Activated CD8-positive, alpha-beta memory T cell treated with anti-CD3 and anti-CD28 coated beads, Interleukin-2, amount 50 U/mL, for 24 hours (primary cell): ENCODE measurements around the gene BAX.

ENCODE experiments used
- DNase-seq: peaks from one replicate; pipeline ENCODE4 v3.0.0-alpha.2; 2020; ENCODE audit errors: extremely low read depth

The BAX gene

DNA sequence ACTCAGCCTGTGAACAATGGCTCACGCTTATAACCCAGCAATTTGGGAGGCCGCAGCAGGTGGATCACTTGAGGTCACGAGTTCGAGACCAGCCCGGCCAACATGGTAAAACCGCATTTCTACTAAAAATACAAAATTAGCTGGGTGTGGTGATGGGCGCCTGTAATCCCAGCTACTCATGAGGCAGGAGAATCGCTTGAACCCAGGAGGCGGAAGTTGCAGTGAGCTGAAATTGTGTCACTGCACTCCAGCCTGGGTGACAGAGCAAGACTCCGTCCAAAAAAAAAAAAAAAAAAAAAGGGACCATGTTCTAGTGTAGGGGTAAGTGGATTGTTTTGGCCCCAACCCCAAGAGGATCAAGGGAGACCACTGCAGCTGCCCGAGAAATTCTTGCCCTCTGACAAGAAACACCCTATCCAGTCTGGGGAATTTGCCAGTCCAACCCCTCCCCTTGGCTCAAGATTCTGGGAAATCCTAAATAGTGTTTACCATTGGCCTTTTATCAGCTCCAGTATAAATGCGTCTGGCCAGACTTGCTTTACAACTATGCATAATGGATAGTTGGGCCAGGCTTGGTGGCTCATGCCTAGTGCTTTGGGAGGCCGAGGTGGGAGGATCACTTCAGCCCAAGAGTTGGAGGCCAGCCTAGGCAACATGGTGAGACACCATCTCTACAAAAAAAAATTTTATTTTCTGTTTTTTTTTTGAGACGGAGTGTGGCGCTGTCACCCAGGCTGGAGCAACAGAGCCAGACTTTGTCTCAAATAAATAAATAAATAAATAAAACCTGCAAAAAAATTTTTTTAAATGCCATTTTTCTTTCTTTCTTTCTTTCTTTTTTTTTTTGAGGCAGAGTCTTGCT lies 26.3 kb upstream of the BAX start:
- DNase-seq = no peak

DNA sequence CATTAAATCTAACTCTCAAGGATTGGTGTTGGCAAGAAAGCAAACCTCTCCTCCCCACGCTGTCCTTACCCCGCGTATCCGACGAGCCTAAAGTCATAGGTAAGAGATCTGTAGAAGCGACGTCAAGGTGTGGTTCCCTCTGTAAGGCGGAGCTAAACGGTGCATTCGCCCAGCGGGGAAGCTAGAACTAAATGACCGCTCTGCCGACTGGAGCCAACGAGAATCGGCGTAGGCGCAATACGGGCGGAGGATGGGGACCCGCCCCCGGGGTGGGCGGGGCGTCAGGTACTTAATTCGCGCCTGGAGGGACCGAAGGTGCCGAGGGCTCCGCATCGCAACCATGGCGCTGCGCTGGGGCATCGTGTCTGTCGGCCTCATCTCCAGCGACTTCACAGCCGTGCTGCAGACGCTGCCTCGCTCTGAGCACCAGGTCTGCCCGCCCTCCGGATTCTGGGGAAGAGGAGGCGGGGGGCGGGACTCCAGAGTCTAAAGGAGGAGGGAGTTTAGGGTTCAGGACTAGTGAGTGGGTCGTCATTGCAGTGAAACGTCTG lies 21.2 kb upstream of the BAX start, which contains the start of gene DHDH:
Gene DHDH (plus strand): TSS at position 318 of the 551 bp plus-strand sequence. CDS start 23 bp downstream, at position 341.
- peak; percentile 39 for DNase-seq

DNA sequence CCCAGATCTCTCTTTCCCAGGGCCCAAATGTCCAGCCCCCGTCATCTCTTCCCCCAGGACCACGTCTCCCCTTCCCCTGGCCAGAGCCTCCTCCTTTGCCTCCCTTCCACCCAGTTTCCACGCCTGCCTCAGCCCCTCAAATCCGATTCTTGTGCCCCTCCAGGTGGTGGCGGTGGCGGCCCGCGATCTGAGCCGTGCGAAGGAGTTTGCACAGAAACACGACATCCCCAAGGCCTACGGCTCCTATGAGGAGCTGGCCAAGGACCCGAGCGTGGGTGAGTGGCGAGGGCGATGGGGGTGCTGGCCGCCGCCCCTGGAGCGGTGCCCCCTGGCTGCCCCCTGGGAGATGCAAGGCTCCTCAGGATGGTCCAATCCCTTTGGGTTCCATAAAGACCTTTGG lies 19.8 kb upstream of the BAX start:
- DNase-seq = no peak

DNA sequence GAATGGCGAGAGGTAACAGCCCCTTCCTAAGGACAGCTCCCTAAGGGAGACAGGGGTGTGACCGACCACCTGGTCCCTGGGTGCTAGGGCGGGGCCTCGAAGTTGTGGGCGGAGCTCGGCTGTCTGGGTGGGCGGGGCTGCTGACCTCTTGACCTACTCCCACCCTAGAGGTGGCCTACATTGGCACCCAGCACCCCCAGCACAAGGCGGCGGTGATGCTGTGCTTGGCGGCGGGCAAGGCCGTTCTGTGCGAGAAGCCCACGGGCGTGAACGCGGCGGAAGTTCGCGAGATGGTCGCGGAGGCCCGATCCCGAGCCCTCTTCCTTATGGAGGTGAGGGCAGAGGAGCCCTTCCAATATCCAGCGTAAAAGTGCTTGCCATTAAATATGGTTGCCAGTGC lies 18.8 kb upstream of the BAX start:
- no peak for DNase-seq

DNA sequence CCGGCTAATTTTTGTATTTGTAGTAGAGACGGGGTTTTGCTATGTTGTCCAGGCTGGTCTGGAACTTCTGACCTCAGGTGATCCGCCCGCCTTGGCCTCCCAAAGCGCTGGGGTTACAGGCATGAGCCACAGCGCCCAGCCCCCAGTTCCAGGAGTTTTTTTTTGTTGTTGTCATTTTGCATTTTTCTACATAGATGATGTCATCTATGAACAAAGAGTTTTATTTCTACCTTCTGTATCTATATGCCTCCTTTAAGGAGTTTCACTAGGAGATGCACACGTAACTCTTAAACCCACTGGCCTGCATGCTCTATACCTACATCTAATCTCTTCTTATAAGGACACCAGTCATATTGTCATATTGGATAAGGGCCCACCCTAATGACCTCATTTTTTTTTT lies 16.4 kb upstream of the BAX start:
- no peak for DNase-seq

DNA sequence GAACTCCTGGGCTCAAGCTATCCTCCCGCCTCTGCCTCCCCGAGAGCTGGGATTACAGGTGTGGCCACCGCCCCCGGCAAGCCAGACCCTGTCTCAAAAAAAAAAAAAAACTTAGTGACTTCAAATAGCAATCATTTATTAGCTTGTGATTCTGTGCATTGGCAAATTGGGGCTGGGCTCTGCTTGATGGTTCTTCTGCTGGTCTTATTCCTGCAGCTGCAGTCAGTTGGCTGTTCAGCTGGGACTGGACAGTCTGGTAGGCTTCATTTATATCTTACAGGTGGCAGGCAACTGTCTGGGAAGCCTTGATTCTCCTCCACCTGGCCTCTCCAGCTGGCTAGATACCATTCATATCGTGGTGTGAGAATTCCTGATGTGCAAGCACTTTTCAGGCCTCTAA lies 13.8 kb upstream of the BAX start:
- no peak for DNase-seq

DNA sequence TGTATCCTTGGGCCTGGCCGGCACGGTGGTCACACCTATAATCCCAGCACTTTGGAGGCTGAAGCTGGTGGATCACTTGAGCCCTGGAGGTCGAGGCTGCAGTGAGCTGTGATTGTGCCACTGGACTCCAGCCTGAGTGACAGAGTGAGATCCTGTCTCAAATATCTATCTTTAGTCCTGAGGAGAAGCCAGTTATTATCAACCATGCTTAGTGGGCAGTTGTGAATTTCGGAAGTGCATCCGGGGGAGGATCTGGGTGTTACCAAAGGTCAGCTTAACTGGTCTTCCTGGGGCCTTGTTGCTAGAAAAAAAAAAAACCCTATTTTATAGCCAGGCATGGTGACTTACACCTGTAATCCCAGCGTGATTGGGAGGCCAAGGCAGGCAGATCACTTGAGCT lies 11.6 kb upstream of the BAX start:
- DNase-seq = no peak

DNA sequence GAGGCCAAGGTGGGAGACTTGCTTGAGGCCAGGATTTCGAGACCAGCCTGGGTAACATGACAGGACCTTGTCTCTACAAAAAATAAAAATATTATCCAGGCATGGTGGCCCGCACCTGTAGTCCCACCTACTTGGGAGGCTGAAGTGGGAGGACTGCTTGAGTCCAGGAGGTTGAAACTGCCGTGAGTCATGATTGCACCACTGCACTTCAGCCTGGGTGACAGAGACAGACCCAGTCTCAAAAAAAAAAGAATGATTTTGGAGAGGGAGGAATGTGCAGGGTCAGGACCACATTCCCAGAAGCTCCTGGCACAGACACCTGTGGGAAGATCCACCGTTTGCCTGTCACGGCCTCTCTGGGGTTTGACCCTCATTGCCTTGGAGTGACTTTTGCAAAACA lies 9.3 kb upstream of the BAX start:
- DNase-seq = no peak

DNA sequence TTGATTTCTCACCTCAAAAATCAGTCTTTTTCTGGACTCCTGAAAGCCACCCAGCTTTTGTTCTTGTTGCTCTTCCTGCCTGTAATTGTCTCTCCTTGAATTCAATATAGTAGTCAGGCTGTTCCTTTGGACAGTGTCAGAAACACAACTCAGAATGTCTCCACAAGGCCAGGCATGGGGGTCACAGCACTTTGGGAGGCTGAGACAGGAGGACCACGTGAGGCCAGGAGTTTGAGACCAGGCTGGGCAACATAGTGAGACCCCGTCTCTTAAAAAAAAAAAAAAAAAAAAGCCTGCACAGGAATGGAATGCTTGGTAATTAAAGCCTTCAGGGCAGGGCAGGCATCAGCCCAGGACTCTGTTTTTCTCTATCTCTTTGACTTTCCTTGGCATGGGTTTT lies 8.9 kb upstream of the BAX start:
- no peak for DNase-seq

DNA sequence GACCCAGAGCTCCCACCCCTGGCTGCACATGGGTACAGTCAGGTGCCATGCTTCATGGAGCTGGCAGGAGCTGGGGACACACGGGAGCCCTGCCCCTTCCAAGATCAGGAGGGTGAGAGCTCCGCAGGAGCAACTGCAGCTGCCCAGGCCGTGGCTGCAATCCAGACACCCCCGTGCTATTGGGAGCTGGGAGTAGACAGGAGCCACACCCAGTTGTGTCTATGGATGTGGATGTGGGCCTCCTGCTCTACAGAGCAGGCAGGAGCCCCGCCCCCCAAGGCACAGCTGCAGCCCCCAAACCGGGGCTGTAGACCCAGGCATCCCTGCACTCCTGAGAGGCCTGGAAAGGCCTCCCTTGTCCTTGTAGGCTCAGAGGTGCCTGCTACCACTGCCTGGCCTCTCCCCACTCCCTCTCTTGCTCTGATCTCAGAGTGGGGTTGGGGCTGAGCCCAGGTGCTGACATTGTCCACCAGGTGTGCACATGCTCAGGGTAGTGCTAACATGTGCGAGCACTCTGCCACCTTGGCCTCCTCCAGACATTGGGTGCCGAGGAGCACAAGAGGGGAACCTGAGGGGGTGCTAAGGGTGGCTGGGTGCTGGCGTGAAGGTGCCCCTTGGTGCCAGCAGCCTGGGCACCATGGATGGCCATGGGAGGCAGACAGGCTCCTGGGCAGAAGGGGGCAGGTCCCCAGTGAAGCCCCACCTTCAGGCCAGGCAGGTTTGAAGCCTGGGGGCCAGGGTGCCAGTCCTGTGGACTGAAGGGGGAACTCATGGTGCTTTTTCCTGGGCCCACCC lies 8.0 kb upstream of the BAX start:
- DNase-seq = no peak

DNA sequence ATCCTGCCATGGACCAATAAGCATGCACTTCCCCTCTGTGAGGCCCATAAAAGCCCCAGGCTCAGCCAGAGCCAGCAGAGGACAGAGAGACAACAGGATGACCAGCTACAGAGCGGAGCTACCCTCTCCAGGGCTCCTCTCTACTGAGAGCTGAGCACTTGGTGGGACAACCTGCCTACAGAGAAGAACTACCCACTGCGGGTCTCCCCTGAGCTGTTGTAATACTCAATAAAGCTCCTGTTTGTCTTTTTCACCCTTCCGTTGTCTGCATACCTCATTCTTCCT lies 7.5 kb upstream of the BAX start:
- no peak for DNase-seq

DNA sequence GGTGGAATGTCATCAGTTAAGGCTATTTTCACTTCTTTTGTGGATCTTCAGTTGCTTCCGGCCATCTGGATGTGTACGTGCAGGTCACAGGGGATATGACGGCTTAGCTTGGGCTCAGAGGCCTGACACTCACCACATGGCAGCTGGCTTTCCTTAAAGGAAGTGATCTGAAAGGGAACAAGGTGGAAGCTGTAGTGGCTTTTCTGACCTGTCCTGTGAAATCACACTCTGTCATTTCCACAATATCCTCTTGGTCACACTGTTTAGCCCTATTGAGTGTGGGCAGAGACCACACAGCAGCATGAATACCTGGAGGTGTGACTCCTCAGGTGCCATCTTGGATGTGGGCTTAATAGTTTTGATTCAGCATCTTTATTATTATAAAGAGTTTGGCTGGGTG lies 4.5 kb upstream of the BAX start:
- DNase-seq = no peak

DNA sequence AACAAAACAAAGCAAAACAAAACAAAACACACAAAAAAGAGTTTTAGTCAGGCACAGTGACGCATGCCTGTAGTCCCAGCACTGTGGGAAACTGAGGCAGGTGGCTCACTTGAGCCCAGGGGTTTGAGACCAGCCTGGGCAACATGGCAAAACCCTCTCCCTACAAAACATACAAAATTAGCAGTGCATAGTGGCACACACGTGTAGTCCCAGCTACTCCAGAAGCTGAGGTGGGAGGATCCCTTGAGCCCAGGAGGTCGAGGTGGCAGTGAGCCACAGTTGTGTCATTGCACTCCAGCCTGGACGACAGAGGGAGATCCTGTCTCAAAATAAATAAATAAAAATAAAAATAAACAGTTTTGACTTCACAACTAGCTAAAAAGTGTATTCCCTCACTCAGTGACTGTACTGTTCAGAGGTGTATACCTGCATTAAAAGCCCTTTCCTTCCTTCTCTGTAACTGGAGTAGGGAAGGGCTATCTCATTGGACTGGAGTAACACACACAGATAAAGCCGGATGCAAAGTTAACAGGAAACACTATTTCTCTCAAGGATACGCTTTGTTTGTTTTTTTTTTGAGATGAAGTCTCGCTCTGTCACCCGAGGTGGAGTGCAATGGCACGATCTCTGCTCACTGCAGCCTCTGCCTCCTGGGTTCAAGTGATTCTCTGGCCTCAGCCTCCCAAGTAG lies 3.7 kb upstream of the BAX start:
- no peak for DNase-seq

DNA sequence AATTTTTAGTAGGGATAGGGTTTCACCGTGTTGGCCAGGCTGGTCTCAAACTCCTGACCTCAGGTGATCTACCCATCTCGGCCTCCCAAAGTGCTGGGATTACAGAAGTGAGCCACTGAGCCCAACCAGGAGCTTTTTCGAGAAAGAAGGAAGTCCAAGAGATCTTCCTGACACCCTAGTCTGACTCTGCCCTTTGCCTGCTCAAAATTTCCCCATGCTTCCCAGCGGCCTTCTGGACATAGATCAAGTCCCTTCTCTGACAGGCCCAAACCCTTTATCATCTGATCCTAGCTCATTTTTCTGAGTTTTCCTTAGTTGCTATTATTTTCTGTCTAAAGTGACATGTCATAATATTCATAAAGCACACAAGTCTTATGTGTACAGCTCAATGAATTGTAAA lies 1.5 kb upstream of the BAX start:
- DNase-seq = no peak

DNA sequence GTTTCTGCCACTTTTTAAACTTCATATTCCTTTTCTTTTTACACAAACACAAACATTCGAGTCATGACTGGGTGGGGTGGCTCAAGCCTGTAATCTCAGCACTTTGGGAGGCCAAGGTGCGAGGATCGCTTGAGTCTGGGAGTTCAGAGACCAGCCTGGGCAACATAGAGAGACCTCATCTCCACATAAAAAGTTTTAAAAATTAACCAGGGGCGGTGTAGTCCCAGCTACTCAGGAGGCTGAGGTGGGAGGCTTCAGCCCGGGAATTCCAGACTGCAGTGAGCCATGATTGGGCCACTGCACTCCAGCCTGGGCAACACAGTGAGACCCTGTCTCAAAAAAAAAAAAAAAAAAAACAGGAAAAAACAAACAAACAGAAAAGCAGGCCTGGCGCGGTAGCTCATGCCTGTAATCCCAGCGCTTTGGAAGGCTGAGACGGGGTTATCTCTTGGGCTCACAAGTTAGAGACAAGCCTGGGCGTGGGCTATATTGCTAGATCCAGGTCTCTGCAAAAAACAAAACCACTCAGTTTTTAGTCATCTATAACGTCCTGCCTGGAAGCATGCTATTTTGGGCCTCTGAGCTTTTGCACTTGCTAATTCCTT lies 583 bp upstream of the BAX start:
- no peak for DNase-seq

DNA sequence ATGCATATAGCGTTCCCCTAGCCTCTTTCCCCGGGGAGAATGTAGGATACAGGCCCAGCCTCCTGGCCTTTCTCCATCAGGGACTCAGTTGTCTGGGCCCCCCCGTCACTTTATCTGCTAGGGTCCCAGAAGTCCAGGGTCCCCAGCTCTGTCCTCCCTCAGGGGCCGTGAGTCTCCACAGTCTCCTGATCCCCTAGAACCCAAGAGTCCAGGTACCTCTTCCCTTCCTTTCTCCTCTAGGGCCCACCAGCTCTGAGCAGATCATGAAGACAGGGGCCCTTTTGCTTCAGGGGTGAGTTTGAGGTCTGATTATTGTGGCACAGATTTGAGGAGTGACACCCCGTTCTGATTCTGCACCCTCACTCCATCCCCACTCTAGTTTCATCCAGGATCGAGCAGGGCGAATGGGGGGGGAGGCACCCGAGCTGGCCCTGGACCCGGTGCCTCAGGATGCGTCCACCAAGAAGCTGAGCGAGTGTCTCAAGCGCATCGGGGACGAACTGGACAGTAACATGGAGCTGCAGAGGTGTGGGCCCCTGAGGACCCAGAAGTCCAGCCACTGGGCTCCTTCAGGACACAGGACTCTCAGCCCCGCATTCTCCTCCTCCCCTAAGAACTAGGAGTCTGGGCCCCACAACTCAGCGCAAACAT lies 758 bp downstream of the BAX start:
- DNase-seq = no peak

DNA sequence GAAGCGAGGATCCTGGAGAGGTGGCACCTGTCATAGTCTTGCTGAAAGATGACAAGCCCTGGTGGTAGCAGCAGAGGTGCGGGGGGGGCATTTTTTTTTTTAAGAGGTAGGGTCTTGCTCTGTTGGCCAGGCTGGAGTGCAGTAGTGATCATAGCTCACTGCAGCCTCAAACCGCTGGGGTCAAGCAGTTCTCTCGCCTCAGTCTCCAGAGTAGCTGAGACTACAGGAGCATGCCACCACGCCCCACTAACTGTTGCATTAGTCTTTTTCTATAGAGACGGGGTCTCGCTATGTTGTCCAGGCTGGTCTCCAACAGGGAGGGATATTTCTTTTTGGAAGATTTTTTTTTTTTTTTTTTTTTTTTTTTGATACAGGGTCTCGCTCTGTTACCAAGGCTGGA lies 3.3 kb downstream of the BAX start:
- no peak for DNase-seq

DNA sequence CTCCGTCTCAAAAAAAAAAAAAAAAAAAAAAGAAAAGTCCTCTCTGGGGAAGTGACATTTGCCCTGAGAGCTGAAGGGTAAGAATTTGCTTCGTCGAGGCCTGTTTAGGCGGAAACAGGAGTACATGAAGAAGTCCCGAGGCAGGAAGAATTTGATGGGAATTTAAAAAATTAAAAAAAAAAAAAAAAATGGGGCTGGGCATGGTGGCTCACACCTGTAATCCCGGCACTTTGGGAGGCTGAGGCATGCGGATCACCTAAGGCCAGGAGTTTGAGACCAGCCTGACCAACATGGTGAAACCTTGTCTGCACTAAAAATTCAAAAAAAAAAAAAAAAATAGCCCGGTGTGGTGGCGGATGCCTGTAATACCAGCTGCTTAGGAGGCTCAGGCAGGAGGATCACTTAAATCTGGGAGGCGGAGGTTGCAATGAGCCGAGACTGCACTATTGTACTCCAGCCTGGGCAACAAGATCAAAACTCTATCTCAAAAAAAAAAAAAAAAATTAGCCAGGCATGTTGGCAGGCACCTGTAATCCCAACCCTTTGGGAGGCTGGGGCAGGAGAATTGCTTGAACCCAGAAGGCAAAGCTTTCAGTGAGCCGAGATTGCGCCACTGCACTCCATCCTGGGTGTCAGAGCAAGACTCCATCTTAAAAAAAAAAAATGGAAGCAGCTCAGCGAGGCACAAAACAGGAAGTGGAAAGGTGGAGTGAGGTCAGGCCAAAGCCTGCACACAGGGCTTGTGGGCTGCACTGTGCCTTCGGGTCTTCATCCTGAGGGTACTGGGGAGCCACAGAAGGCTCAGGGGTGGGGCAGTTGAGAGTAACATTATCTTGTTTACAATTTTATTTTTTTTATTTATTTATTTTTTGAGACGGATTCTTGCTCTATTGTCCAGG lies 4.9 kb downstream of the BAX start:
- no peak for DNase-seq

DNA sequence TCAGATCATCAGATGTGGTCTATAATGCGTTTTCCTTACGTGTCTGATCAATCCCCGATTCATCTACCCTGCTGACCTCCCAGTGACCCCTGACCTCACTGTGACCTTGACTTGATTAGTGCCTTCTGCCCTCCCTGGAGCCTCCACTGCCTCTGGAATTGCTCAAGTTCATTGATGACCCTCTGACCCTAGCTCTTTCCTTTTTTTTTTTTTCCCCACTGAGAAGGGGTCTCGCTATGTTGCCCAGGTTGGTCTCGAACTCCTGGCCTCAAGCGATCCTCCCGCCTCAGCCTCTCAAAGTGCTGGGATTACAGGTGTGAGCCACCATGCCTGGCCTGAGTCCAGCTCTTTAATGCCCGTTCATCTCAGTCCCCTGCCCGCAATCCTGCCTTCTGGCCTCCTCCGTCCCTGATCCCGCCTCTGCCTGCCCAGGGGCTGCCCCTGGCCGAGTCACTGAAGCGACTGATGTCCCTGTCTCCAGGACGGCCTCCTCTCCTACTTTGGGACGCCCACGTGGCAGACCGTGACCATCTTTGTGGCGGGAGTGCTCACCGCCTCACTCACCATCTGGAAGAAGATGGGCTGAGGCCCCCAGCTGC lies 6.5 kb downstream of the BAX start:
- DNase-seq = no peak

DNA sequence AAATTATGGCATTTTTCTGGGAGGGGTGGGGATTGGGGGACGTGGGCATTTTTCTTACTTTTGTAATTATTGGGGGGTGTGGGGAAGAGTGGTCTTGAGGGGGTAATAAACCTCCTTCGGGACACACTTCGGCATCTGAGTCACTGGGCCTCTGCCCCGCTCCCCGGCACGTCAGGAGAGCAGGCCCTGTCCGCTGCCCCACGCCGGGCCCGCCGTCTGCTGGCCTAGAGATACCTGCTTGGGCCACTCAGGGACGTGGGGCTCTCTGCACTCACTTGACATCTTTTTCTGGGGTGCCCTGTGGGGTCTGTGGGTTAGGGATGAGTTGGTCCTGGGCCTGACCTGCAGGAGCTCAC lies 7.0 kb downstream of the BAX start:
- no peak for DNase-seq
